ENCODE results near the gene PPIF.

The PPIF gene

DNA sequence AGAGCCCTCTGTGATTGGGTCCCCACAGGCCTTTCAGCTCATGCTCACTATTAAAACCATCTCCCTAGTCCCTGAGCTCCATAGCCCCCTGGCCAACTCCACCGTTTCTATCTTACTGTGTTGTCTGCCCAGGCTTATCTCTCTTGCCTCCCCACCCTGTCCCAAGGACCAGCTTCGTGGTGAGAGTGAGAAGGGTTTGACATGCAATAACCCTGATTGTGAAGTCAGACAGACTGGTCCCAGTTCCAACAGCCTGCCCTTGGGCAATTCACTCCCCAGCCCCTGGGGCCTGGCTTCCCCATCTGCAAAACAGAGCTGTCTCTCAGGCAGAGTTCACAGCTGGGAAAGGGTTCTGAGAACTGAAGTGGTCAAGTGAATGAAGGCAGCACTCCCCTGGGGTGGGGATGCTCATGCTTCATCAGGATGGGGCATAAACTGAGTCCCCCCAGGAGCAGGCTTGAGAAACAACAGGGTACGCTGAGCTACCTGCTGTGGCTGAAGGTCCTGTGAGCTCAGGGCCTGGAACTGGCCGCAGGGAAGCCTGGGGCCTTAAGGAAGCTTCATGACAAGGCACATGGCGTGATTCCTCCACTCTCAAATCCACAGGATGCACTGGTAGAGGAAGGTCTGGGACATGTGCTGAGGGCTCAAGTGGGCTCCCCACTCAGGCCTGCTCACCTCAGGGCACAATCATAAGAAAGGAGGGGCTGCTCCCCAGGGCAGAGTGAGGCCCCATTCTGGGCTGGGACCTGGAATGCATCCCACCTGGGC, 1.8 kb upstream of the PPIF start:
- Histone ChIP-seq H3K4me1 (ENCODE audit: insufficient read depth, low read length) (peaks cover 11% of the 10 kb centered on the region; the same call in 1 of the 2 replicates), H3K9ac (ENCODE audit: low read depth, low read length) (no peak overlapping the region), H3K36me3 (ENCODE audit: insufficient read depth, low read length) (peaks cover 4% of the 10 kb centered on the region; the same call in 1 of the 2 replicates), H3K9me3 (ENCODE audit: control insufficient read depth, insufficient read depth, low read length) (no peaks in the 10 kb centered on the region)

DNA sequence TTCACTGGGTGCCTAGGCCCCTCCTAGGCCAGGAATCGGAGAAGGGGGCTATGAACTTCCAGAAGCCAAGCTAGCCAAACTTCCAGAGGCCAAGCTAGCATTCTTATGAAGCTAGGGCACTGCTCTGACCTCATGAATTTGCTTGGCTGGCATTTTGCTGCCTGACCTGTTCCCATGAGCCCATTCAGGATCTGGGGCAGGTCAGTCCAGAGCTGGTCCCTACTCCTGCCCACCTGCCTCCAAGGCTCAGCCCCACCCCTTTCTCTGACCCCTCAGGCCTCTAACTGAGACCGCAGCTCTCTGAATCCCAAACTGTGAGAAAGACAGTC, 1.3 kb upstream of the PPIF start:
- Histone ChIP-seq H3K4me1 (ENCODE audit: insufficient read depth, low read length) (peaks cover 11% of the 10 kb centered on the region; the same call in 1 of the 2 replicates), H3K9me3 (ENCODE audit: control insufficient read depth, insufficient read depth, low read length) (no peaks in the 10 kb centered on the region), H3K36me3 (ENCODE audit: insufficient read depth, low read length) (peaks cover 8% of the 10 kb centered on the region), H3K9ac (ENCODE audit: low read depth, low read length) (no peak overlapping the region)

DNA sequence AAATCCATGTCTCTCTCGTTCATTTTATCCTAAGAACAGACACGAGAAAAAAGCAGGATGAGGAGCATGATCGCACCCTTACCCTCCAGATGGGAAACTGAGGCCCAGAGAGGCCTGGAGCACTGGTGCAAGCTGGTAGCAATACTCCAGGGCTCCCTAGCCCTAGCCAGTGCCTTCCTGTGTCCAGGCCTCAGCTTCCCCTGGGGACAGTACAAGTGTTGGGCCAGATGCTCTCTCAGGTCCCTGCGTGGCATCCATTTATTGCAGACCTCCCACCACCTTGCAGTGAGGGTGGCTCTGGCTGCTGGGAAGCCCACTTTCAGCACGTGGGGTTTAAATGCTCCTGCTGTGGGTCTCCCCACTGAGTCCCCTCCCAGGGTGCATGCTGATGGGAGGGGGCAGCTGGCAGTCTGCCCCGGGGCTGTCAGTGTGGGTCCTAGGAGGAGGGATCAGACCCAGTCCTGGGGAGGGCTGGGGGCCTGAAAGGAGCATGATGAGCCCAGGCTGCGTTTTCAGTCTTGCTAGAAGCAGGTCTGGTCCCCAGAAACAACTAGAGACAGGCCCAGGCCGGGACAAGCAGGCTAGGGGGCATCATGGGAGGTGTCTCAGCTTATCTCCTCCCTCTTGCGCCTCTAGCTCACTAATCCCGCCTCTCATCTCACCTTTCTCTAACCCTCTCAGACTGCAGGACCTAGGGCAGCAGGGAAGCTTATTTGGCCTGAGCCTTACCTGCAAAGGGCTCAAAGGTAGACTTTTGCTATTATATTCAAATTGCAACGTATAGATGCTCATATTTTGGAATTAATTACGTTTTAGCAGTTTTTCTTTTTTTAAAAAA, 662 bp upstream of the PPIF start:
- Histone ChIP-seq H3K36me3 (ENCODE audit: insufficient read depth, low read length) (peaks cover 11% of the 10 kb centered on the region), H3K9me3 (ENCODE audit: control insufficient read depth, insufficient read depth, low read length) (no peaks in the 10 kb centered on the region), H3K9ac (ENCODE audit: low read depth, low read length) (peak overlapping the region; percentile 26; the same call in 1 of the 2 replicates), H3K4me1 (ENCODE audit: insufficient read depth, low read length) (peaks cover 11% of the 10 kb centered on the region; the same call in 1 of the 2 replicates)

DNA sequence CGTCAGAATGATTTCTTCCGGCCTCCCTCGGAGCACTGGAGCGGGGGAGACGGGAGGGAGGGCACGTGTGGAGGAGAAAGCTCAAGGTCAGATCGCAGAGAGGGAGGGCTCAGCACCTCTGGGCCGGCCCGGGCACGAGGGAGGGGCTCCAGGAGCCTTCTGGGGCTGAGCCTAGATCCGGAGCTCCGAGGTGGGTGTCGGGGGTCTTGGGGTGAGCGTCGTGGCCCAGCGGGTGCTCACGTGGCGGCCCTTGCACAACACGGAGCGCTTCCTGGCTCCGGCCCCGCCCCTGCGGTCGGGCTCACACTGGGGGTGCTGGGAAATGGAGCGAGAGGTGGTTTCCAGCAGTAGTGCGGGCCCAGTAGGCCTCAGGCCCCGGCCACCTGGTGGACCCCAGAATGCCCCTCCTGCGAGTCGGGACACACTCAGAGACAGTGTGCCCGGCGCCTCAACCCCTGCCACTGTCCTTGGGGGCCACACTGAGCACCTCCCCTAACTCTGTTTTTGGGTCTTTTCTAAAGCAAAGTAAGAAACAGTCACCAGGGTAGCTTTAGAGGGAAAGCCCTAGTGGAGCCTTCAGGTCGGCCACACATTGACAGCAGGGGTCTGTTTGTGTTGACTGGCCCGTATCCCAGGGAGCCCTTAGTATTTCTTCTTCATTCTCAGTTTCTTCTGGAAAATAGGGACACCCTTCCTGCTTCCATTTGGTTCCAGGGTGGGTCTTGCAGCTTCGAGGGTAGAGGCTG, 798 bp downstream of the PPIF start:
- Histone ChIP-seq H3K4me1 (ENCODE audit: insufficient read depth, low read length) (peaks cover 11% of the 10 kb centered on the region; the same call in 1 of the 2 replicates), H3K36me3 (ENCODE audit: insufficient read depth, low read length) (peaks cover 16% of the 10 kb centered on the region), H3K9me3 (ENCODE audit: control insufficient read depth, insufficient read depth, low read length) (no peaks in the 10 kb centered on the region), H3K9ac (ENCODE audit: low read depth, low read length) (peak overlapping the region; percentile 88)

DNA sequence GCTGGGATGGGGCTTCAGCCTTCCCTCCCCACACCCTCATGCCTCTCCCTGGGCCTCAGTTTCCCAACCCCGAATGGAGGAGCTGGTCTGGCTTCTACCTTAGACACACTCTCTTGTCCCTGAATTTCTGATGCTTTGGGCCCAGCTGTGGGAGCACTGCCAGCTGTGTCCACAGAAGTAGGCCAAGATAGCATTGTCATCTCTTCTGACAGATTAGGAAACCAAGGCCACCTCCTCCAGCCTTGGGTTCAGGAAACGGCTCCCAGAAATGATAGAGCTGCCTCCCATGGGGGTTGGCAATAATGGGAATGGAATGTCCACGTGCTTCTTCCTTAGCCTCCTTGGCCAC, 1.3 kb downstream of the PPIF start:
- Histone ChIP-seq H3K9ac (ENCODE audit: low read depth, low read length) (peak overlapping the region; percentile 88; the same call in 1 of the 2 replicates), H3K4me1 (ENCODE audit: insufficient read depth, low read length) (peaks cover 11% of the 10 kb centered on the region; the same call in 1 of the 2 replicates), H3K36me3 (ENCODE audit: insufficient read depth, low read length) (peaks cover 19% of the 10 kb centered on the region), H3K9me3 (ENCODE audit: control insufficient read depth, insufficient read depth, low read length) (no peaks in the 10 kb centered on the region)

DNA sequence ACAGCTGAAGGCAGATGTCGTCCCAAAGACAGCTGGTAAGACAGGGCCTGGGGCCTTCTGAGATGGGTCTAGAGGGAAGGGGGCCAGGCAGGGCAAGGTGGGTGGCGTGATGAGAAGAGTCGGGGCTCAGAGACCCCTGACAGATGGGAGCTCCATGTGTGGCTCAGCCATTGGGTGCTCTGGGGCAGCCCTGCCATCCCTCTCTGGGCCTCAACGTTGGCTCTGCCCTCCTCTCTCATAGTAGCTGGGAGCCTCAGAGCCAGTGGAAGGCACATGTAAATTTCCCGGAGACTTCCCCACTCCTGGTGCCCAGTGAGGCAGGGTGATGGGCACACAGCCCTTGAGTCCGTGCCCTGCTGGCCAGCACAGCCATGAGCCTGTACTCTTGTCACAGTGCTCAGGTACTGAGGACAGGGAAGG, 1.8 kb downstream of the PPIF start:
- H3K9ac ChIP-seq (ENCODE audit: low read depth, low read length): no peak overlapping the region
- H3K9me3 ChIP-seq (ENCODE audit: control insufficient read depth, insufficient read depth, low read length): no peaks in the 10 kb centered on the region
- peaks cover 19% of the 10 kb centered on the region for H3K36me3 ChIP-seq (ENCODE audit: insufficient read depth, low read length)
- peaks cover 11% of the 10 kb centered on the region; the same call in 1 of the 2 replicates for H3K4me1 ChIP-seq (ENCODE audit: insufficient read depth, low read length)

DNA sequence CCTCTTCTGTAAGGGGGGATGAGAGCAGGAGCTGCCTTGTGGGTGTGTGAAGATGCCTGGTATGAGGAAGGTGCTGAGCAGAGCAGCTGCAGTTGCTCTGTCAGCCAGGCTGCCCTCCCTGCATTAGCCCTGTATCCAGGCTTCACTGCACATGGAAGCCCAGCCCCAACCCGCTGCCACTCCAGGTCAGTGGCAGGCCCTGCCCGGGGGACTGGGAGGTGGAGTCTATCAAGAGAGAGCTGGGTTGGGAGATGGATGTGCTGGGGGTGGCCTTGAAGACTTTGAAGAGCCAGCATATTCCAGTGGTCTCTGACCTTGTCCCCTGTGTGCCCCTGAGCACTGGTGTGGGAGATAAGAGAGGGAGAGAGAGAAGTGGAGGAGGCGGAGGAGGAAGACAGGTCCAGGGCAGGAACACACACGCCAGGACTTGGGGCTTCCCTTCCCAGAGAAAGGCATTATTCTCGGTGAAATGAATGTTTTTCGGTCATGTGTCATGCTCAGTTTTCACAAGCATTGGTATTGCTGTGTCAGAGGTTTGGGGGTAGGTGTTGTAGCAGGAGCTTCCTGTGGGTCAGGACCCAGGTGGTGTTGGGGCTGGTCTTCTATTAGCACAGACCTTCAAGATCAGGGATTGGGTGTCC, 2.6 kb downstream of the PPIF start:
- Histone ChIP-seq H3K36me3 (ENCODE audit: insufficient read depth, low read length) (peaks cover 25% of the 10 kb centered on the region), H3K9ac (ENCODE audit: low read depth, low read length) (no peak overlapping the region), H3K9me3 (ENCODE audit: control insufficient read depth, insufficient read depth, low read length) (no peaks in the 10 kb centered on the region), H3K4me1 (ENCODE audit: insufficient read depth, low read length) (peaks cover 11% of the 10 kb centered on the region; the same call in 1 of the 2 replicates)

DNA sequence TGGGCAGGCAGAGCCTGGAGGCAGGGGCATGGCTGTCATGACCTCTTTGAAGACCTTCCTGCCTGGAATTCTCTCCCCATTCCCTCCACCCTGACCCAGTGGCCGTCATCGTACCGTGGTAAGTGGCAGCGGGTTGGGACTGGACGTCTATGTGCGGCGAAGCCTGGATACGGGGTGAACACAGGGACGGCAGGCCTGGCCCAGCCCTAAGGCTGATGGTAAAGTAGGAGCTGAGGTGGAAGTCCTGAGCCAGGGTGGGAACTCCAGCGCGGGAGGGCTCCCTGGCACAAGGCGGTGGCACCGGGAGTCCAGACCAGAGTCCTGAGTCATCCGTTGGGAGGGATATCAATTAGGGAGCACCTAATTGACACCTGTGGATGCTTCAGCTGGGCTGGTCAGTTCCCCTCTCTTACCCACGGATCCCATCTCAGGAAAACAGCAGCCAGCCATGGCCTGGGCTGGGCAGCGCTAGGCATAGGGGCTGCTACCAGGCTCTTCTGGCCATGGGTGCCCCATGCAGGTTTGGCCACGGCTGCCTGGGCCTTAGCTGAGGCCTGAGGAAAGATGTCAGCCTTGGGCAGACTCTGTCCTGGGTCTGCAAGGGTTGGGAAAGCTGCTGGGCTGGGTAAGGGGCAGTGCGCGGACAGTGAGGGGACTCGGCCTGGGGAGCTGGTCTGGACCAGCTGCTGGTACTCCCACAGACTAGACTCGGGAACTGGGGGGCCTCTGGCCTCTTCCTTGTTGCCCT, 3.3 kb downstream of the PPIF start:
- H3K36me3 ChIP-seq (ENCODE audit: insufficient read depth, low read length): peaks cover 25% of the 10 kb centered on the region
- H3K9me3 ChIP-seq (ENCODE audit: control insufficient read depth, insufficient read depth, low read length): no peaks in the 10 kb centered on the region
- H3K4me1 ChIP-seq (ENCODE audit: insufficient read depth, low read length): peaks cover 11% of the 10 kb centered on the region; the same call in 1 of the 2 replicates
- no peak overlapping the region for H3K9ac ChIP-seq (ENCODE audit: low read depth, low read length)

DNA sequence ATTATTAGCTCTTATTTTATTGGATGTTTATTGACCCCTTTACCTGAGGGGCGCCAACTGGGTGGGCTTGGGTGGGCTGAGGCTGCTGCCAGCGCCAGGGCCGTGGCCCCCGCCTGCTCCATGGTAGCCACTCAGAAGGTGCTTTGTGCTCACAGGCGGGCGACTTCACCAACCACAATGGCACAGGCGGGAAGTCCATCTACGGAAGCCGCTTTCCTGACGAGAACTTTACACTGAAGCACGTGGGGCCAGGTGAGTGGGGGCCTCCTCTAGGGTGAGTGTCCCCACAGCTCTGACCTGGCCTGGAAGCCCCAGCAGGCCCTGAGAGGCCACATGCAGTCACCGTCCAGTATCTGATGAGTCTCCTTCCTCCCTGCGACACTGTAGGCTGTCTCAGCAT, 4.1 kb downstream of the PPIF start:
- H3K9ac ChIP-seq (ENCODE audit: low read depth, low read length): no peak overlapping the region
- H3K4me1 ChIP-seq (ENCODE audit: insufficient read depth, low read length): peaks cover 11% of the 10 kb centered on the region; the same call in 1 of the 2 replicates
- H3K36me3 ChIP-seq (ENCODE audit: insufficient read depth, low read length): peaks cover 25% of the 10 kb centered on the region
- H3K9me3 ChIP-seq (ENCODE audit: control insufficient read depth, insufficient read depth, low read length): no peaks in the 10 kb centered on the region

DNA sequence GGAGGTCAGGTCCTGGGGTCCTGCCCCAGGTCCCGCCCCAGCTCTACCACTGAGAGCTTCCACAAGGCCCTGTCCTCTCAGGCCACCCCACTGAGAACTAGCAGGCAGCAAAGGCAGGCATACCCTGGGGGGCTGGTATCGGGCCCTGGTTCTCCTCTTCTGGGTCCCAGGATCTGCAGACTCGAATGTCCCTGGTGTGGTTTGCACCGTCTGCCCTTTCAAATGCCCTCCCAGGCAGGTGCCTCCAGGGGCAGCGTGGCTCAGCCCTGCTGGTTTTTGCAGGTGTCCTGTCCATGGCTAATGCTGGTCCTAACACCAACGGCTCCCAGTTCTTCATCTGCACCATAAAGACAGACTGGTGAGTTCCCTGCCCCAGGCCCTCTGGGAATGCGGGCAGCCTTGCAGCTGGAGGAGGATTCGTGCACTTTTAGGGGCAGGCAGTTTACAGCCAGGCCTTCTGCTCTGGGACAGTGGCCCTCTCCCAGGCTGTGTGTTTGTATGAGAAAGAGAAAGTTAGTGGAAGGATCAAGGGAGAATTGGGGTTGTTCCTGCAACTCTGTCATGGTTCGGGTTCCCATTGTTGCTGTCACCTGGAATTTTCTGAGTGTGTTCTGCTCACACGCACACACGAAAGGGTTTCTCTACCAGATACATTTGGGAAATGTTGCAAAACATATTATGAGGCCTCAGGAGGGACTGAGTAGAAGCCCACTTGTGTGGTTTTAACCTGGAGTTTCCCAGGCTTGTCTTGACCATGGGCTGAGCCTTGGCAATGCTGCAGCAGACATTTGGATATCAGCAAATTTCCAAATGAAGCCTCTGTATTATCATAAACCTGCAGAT, 5.0 kb downstream of the PPIF start:
- H3K4me1 ChIP-seq (ENCODE audit: insufficient read depth, low read length): 0 out of 2 replicates have a peak, but pooled peaks cover 6% of the 10 kb centered on the region
- no peak overlapping the region for H3K9ac ChIP-seq (ENCODE audit: low read depth, low read length)
- no peaks in the 10 kb centered on the region for H3K9me3 ChIP-seq (ENCODE audit: control insufficient read depth, insufficient read depth, low read length)
- peaks cover 25% of the 10 kb centered on the region for H3K36me3 ChIP-seq (ENCODE audit: insufficient read depth, low read length)

DNA sequence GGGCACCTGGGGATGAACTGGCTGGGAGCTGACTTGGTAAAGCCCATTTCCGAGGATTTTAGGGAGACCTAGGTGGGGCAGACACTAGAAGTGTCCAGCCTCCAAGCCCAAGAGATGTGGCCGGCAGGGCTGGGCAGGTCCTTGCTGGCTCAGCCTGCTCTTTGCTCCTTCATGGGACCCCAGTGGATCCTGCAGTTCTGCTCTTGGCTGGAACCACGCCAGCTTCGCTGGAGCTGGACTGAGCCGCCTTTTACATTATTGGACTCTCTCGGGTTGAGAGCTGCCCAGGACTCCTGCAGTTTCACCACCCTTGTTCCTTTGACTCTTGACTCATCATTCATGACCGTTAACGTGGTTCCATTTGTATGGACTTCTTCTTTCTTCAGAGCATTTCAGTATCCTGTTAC, 5.7 kb downstream of the PPIF start:
- H3K36me3 ChIP-seq (ENCODE audit: insufficient read depth, low read length): peaks cover 25% of the 10 kb centered on the region
- 0 out of 2 replicates have a peak, but pooled peaks cover 6% of the 10 kb centered on the region for H3K4me1 ChIP-seq (ENCODE audit: insufficient read depth, low read length)
- no peaks in the 10 kb centered on the region for H3K9me3 ChIP-seq (ENCODE audit: control insufficient read depth, insufficient read depth, low read length)
- no peak overlapping the region for H3K9ac ChIP-seq (ENCODE audit: low read depth, low read length)

DNA sequence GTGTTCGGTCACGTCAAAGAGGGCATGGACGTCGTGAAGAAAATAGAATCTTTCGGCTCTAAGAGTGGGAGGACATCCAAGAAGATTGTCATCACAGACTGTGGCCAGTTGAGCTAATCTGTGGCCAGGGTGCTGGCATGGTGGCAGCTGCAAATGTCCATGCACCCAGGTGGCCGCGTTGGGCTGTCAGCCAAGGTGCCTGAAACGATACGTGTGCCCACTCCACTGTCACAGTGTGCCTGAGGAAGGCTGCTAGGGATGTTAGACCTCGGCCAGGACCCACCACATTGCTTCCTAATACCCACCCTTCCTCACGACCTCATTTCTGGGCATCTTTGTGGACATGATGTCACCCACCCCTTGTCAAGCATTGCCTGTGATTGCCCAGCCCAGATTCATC, 6.5 kb downstream of the PPIF start:
- Histone ChIP-seq H3K9me3 (ENCODE audit: control insufficient read depth, insufficient read depth, low read length) (no peaks in the 10 kb centered on the region), H3K36me3 (ENCODE audit: insufficient read depth, low read length) (peaks cover 25% of the 10 kb centered on the region), H3K4me1 (ENCODE audit: insufficient read depth, low read length) (0 out of 2 replicates have a peak, but pooled peaks cover under 1% of the 10 kb centered on the region), H3K9ac (ENCODE audit: low read depth, low read length) (no peak overlapping the region)

DNA sequence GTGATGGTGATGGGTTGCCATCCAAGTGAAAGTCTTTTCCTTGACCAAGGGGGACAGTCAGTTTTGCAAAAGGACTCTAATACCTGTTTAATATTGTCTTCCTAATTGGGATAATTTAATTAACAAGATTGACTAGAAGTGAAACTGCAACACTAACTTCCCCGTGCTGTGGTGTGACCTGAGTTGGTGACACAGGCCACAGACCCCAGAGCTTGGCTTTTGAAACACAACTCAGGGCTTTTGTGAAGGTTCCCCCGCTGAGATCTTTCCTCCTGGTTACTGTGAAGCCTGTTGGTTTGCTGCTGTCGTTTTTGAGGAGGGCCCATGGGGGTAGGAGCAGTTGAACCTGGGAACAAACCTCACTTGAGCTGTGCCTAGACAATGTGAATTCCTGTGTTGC, 6.9 kb downstream of the PPIF start:
- H3K9me3 ChIP-seq (ENCODE audit: control insufficient read depth, insufficient read depth, low read length): no peaks in the 10 kb centered on the region
- no peak overlapping the region for H3K9ac ChIP-seq (ENCODE audit: low read depth, low read length)
- H3K36me3 ChIP-seq (ENCODE audit: insufficient read depth, low read length): peaks cover 25% of the 10 kb centered on the region

More for the DNA sequence above, 6.9 kb downstream of the PPIF start:
- no peaks in the 10 kb centered on the region for H3K4me1 ChIP-seq (ENCODE audit: insufficient read depth, low read length)
